ENCODE results near the gene MLXIPL.
A peak's percentile ranks its signal among the peaks of the same experiment; 100 is the strongest.
"Not testable (repeated sequence)": the region's sequence is repeated elsewhere in the genome, so short reads cannot be mapped to it uniquely, and the experiment has no call there.

MLXIPL gene

DNA sequence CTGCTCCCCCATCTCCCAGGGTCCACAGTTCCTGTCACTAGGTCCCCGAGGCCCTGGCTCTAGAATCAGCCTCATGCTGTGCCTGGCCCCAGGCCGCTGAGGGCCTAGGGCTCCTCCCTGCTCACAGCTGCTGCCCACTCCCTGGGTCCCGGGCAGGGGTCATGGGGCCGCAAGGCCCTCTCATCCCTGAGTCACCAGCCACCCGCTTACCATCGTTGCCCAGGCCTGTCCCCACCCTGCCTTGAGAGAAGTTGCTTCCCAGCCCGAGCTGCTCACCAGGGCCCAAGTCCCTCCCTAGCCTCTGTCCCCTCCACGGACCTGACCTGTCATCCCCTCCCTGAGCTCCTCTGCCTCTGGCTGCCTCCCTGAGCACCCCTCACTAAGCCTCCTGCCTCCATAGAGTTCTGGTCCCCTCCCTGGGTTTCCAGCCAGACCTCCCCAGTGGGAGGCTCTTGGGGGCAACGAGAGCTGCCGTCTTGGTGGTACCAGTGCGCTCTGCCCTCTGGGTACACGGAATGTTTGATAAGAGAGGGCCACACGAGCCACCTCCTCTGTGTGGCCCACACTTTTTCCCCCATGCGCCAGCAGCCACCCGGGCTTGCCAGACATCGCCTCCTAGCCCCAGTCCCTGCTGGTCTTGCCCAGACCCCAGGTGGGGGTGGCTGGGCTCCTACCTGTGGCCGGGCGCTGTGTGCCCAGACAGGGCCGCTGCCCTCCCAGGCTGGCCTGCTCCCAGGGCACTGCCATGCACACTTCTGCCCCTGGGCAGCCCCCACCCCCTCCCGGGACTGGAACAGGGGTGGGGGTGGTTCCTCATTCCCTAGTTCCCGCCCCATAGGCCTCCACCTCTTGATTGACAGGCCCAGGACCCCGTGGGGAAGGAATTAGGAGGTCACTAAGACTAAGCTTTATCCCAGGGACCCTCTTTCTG lies 21.3 kb downstream of the MLXIPL start:
- TF ChIP-seq JUND (IDR thresholded peaks at IDR 0.05; ENCODE audit: low read depth) = no peak
- no peak for DNase-seq (ENCODE audit: low read depth in 1 of 2, low spot score in 1 of 2)
- in situ Hi-C loops (cut with HindIII; ENCODE audit: low pct_unique_long_range_greater_than_20kb, low sequenced_read_pairs) = no loop called here

DNA sequence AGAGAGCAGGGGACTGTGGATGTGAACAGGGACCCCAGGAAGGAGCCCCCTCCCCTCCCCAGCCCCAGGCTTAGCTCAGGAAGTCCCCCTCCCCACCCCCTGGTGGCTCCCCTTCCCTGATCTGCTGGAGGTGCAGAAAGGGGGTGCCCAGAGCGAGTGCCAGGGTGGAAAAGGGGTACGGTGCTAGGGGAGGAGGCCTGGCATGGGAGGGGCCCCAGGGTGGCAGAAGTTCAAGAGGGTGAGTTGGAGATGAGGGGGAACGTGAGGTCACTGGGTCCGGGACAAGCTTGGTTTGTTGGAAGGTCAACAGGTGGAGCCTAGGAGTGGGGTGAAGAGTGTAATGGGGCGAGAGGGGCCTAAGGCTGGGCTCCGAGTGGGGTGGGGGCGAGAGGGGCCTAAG lies 24.4 kb downstream of the MLXIPL start:
- TF ChIP-seq JUND (IDR thresholded peaks at IDR 0.05; ENCODE audit: low read depth) = no peak
- DNase-seq (ENCODE audit: low read depth in 1 of 2, low spot score in 1 of 2) = no peak
- in situ Hi-C loops (cut with HindIII; ENCODE audit: low pct_unique_long_range_greater_than_20kb, low sequenced_read_pairs) = no loop called here

DNA sequence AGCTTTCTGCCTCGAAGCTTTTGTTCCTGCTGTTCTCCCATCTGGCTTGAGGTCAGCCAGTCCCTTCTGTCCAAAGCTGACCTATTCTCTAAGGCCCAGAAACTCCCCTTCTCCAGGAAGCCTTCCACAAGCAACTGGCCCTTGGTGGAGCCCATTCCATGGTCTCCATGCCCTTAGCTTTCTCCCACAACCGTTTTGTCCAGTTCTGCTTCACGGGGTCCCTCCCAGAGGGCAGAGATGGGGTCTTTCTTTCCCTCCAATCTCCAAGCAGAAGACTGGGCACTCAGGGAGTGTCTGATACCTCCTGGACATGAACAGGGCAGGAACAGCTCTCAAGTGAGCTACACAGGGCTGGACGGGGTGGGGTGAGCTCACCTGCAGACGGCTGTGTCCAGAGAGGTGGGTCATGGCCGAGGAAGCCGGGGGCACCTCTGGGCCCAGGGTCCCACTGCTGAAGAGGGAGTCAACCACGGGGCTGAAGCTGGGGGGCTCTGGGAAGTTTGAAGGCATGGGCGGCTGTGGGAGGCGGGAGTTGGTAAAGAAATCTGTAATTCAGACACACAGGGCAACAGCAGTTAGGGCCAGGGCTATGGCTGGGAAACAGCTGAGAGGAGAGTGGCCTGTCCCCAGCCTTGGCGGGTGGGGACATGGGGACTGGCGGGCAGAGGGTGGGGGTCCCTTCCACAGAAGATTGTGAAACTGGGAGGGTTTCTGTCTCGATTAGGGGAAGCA lies 25.0 kb downstream of the MLXIPL start:
- in situ Hi-C loops (cut with HindIII; ENCODE audit: low pct_unique_long_range_greater_than_20kb, low sequenced_read_pairs) = no loop called here
- no peak for DNase-seq (ENCODE audit: low read depth in 1 of 2, low spot score in 1 of 2)
- no peak for TF ChIP-seq JUND (IDR thresholded peaks at IDR 0.05; ENCODE audit: low read depth)

DNA sequence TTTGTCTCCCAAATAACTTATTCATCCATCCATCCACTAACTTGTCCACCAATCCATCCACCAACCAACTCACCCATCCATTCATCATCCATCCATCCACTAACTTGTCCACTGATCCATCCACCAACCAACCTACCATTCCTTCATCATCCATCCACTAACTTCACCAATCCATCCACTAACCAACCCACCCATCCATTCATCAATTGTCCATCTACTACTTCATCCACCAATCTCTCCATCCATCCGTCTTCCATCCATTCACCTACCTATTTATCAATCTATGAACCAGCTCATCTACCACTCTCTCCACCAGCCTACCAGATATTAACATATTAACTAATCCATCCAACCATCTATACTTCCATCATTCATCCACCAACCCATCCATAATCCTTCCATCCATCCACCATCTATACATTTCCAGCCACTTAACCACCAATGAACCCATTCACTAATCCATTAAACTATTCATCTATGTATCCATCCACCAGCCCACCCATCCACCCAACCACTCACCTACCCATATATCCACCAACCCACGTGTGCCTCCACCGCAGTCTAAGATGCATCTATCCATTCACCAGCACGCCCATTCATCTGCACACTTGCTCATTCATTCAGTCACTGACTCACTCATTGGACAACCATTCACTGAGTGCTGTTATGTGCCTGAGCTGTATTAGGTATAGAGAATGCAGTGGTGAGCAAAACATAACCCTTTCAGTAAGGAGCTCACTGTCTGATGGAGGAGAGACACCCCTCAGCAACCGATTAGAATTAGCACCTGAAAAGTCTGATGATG lies 26.1 kb downstream of the MLXIPL start:
- DNase-seq (ENCODE audit: low read depth in 1 of 2, low spot score in 1 of 2) = no peak
- no peak for TF ChIP-seq JUND (IDR thresholded peaks at IDR 0.05; ENCODE audit: low read depth)
- in situ Hi-C loops (cut with HindIII; ENCODE audit: low pct_unique_long_range_greater_than_20kb, low sequenced_read_pairs) = no loop called here

DNA sequence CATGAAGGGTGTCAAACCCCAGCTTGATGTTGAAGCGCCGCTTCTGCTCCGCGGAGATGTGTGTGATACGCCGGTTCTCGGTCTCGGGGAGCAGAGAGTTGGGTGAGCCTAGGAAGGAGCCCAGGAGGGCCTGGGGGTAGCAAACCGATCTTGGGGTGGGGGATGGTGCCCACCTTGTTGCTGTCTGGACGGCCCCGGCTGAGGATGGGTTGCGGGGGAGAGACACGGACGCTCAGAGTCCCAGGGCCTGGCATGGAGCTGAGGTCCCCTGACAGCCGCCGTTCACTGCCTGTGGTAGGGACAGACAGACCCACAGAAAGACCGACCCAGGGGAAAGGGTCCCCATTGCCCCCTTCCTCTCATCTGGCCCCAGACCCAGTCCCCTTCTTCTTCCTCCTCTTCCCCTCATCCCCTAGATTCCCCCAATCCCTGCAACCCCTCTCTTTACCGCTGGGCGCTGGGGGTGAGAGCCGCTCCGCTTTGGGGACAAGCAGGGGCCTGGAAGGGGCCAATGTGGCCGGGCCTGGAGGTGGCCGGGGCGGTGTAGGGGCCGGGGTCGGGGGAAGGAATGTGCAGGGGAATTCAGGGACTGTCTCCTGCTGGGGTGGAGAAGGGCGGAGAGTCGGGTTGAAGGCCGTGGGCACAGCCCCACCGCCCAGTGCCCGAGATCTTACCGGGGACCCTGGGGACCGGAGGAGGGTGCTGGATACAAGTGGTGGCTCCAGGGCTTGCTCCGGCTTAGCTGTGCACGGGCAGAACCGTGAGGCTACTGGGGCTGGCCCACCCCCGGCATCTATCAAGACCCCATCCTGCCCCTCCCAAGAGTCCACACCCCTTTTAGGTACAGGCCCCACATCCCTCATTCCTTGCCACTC lies 27.9 kb downstream of the MLXIPL start:
- in situ Hi-C loops (cut with HindIII; ENCODE audit: low pct_unique_long_range_greater_than_20kb, low sequenced_read_pairs) = no loop called here
- no peak for DNase-seq (ENCODE audit: low read depth in 1 of 2, low spot score in 1 of 2)
- no peak for TF ChIP-seq JUND (IDR thresholded peaks at IDR 0.05; ENCODE audit: low read depth)

DNA sequence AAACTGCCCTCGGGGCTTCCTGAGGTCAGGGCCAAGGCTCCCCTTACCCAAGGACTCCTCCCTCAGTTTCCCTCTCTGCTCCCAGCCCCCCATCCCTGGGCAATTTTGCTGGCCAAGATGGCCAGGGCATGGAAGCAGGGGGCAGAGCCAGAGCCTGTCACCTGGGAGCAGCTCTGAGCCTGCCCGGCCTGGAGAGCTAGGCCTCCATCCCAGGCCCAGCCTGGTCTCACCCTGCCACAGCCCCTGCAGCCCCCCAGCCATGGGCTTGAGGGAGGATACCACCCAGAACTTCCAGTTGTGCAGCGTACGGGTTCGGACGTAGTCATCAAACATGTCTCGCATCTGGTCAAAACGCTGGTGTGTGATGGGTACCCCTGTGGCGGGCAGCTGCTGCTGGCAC lies 29.0 kb downstream of the MLXIPL start:
- DNase-seq (ENCODE audit: low read depth in 1 of 2, low spot score in 1 of 2) = no peak
- in situ Hi-C loops (cut with HindIII; ENCODE audit: low pct_unique_long_range_greater_than_20kb, low sequenced_read_pairs) = no loop called here
- TF ChIP-seq JUND (IDR thresholded peaks at IDR 0.05; ENCODE audit: low read depth) = no peak

DNA sequence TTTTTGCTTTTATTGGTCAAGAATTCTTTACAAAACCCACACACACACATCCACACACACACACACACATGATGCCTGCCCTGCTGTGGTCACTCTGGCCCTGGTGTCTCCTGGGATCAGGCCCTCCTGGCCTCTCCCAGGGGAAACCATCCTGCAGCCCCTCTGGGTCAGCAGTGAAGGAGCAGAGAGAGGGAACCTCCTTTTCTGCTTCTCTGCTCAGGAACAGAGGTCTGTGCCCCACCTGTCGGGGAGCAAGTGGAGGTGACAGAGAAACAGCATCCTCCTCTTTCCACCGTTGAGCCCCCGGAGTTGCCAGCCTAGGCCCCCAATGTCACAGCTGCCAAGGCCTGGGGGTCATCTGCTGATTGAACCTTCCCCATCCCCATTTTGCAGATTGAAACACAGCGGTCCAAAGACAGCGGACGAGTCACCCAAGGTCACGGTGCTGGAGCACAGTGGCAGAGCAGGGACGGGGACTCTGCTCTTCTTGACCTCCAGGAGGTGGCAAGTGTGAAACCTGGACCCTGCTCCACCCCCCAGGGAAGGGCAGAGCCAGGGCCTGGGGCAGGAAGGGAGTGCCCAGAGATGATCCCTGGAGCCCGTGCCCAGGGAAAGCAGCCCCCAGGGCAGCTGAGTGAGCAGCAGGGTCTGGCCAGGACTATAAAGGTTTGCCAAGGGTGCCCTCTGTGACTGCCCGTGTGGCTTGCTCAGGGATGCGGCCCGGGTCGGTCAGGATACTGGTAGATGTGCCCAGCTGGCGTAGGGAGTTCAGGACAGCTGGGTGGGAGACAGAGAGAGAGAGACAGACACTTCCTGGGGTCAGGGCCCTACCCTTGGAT lies 30.9 kb downstream of the MLXIPL start:
- in situ Hi-C loops (cut with HindIII; ENCODE audit: low pct_unique_long_range_greater_than_20kb, low sequenced_read_pairs) = no loop called here
- no peak for TF ChIP-seq JUND (IDR thresholded peaks at IDR 0.05; ENCODE audit: low read depth)
- no peak for DNase-seq (ENCODE audit: low read depth in 1 of 2, low spot score in 1 of 2)

DNA sequence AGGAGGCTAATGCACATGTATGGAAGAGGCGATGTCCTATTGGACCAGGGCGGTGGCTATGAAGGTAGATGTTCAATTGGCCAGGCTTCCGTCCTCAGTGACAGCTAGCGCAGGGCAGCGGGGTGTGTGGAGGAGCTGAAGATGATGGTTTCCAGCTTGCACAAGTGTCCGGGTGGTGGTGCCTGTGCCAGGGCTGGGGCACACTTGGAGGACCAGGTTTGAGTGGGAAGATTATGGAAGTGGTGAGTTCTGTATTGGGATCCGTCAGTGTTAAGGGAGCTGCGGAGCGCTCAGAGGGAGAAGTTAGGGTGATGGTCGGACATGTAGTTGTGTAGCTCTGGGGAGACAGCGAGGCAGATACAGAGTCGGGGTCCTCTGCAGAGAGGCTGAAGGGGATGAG lies 37.4 kb downstream of the MLXIPL start:
- no peak for TF ChIP-seq JUND (IDR thresholded peaks at IDR 0.05; ENCODE audit: low read depth)
- in situ Hi-C loops (cut with HindIII; ENCODE audit: low pct_unique_long_range_greater_than_20kb, low sequenced_read_pairs) = no loop called here
- no peak for DNase-seq (ENCODE audit: low read depth in 1 of 2, low spot score in 1 of 2)

DNA sequence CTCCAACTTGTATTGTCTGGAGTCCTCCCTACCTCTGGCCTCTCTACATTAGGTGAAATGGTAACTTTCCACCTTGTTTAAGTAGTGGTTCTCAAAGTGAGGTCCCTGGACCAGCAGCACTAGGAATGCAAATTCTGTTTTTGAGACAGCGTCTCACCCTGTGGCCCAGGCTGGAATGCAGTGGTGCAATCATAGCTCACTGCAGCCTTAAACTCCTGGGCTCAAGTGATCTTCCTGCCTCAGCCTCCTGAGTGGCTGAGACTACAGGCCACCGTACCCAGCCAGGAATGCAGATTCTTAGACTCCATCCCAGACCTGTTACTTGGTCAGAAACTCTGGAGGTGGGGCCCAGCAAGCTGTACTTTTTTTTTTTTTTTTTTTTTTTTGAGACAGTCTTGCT lies 39.1 kb downstream of the MLXIPL start:
- in situ Hi-C loops (cut with HindIII; ENCODE audit: low pct_unique_long_range_greater_than_20kb, low sequenced_read_pairs) = no loop called here
- DNase-seq (ENCODE audit: low read depth in 1 of 2, low spot score in 1 of 2) = peak in 1 of 2 experiments; percentile 33
- no peak for TF ChIP-seq JUND (IDR thresholded peaks at IDR 0.05; ENCODE audit: low read depth)

DNA sequence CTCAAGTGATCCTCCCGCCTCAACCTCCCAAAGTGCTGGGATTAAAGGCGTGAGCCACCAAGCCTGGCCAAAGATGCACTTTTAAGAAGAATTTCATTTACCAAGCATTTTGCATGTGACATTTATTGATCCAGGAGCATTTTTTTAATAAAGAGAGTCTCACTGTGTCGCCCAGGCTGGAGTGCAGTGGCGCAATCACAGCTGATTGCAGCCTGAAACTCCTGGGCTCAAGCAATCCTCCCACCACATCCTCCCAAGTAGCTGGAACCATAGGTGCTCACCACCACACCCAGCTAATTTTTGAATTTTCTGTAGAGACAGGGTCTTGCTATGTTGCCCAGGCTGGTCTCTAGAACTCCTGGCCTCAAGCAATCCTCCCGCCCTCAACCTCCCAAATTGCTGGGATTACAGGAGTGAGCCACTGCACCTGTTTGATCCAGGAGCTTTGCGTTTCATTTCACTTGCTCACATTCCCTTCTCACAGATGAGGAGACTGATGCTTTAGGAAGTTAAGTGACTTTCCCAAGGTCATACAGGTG lies 41.6 kb downstream of the MLXIPL start:
- no peak for TF ChIP-seq JUND (IDR thresholded peaks at IDR 0.05; ENCODE audit: low read depth)
- no peak for DNase-seq (ENCODE audit: low read depth in 1 of 2, low spot score in 1 of 2)

DNA sequence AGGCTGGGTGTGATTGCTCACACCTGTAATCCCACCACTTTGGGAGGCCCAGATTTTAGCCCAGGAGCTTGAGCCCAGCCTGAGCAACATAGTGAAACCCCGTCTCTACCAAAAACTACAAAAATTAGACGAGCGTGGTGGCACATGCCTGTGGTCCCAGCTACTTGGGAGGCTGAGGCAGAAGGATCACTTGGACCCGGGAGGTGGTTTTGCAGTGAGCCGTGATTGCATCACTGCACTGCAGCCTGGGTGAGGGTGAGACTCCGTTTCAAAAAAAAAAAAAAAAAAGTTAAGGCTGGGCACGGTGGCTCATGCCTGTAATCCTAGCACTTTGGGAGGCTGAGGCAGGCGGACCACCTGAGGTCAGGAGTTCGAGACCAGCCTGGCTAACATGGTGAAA lies 43.3 kb downstream of the MLXIPL start:
- in situ Hi-C loops (cut with HindIII; ENCODE audit: low pct_unique_long_range_greater_than_20kb, low sequenced_read_pairs); DNase-seq (ENCODE audit: low read depth in 1 of 2, low spot score in 1 of 2): not testable (repeated sequence)

More for the DNA sequence above, 41.6 kb downstream of the MLXIPL start:
- in situ Hi-C loops (cut with HindIII; ENCODE audit: low pct_unique_long_range_greater_than_20kb, low sequenced_read_pairs) = no loop called here

Data from T47D (cell line).